ENCODE results near the gene EXOSC10.

Gene EXOSC10

GRCh38 chr1:11099310-11100148 is at the start of gene EXOSC10:
Gene EXOSC10 (minus strand): TSS chr1:11099869. CDS start chr1:11099831, 38 bp downstream.
- DNase-seq (ENCODE audit: low spot score) = peak; percentile 99

DNA sequence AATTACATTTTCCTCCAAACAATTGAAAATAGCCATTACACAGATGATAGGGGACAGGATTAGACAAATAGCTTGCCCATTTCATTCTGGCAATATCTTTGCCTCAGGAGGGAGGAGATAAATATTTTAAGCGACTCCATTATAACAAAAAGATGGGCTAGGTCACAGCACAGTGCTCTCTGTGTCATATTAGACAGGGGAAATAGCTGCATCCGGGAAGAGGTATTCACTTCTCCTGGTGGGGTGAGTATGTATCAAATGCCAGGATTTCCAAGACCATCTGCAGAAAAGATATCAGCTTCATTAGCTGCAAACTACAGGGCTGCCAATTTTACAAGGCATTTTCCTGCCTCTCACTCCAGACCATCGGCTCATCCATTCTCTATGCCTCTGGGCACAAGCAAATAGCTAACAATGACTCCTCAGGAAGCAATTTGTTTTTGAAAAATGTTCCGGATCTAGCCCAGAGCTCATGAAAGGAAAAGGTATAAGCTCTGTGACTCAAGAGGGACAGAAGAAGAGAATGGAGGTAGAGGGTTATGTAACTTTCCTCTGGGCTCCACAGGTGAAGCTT is 47.6 kb upstream of the EXOSC10 start:
- DNase-seq (ENCODE audit: low spot score) = no peak

DNA sequence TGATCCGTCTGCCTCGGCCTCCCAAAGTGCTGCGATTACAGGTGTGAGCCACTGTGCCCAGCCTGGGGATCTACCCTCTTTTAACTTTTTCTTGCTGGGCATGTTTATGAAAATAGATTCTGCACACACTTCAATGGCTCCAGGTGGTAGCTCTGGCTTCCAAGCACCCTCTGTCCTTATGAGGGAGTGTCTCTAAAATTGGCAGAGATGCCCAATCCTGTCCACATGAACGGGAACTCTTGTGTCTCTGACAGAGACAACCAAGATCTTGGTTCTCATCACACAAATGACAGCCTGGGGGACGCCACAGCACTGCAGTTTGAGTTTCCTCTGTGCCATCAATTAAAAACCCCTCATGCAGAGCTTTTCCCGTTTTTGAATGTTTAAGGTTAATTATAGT is 46.1 kb upstream of the EXOSC10 start:
- no peak for DNase-seq (ENCODE audit: low spot score)

GRCh38 chr1:11144570-11145256 is 45.0 kb upstream of the EXOSC10 start:
- no peak for DNase-seq (ENCODE audit: low spot score)

GRCh38 chr1:11143907-11144306 is 44.2 kb upstream of the EXOSC10 start:
- no peak for DNase-seq (ENCODE audit: low spot score)

DNA sequence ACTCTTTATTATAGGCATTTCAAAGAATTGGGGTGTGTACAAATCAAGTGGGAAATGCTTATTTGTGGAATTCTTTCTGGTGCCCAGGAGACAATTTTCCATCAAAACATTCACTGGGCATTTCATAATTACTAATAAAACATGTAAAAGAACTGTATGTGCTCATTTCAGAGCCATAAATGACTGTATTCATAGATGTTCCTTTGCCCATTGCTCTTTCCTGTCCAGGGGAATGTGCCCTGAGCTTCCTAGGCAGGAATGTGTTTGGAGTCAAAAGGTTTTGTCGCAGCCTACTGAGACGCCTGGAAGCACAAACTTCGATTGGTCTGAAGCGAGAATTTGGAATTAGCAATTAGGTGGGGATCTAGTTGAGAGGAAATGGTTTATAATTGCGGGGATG is 43.7 kb upstream of the EXOSC10 start:
- no peak for DNase-seq (ENCODE audit: low spot score)

DNA sequence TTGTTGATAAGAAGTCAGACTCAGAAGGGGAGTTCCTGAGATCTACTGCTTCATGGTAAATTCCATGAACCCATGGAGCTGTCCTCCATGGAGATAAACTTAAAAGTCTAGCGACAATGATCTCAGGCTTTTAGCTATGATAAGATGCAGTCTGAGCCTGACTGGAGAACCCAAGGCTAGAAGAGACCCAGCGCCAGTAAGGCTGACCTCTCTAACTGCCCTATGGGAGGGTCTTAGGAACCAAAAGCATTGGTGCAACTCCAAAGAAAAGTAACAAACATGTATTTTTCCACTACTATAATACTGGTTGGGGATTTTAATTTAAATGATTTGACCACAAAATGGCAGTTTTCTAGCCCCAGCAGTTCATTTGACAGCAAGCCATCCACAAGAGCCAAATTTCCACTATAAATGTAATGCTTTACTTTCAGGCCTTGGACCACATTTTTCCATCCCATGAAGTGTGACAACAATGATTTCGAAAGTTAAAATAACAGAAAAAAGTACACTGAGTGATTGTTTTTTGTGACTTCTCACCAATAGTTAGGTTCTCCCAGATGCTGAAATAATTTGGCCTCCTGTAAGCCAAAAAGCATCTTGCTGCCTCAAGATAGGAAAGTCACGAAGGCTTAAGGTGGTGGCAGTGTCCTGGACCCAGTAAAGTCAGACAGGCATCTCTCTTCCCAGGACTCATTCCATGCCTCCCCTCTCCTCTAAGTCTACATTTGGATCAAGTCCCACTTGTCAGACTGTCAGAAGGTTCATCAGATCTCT is 43.1 kb upstream of the EXOSC10 start:
- DNase-seq (ENCODE audit: low spot score) = no peak

DNA sequence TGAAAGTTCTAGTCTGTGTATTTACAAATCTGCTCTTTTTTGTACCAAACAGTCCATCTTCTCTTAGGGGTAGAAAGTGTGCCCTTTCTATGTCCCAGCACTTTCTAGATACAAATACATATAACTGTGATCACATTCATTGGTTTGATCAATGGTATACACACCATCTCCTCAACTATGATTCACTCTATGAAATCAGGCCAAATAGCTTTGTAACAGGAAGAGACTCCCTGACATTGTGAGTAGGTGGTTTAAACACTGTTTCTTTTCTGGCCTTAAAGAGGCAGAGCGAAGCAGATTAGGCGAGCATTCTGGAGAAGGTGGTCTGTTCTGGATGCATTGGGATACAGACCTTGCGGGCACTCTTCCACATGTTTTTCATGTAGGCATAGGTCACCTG is 39.3 kb upstream of the EXOSC10 start:
- no peak for DNase-seq (ENCODE audit: low spot score)

DNA sequence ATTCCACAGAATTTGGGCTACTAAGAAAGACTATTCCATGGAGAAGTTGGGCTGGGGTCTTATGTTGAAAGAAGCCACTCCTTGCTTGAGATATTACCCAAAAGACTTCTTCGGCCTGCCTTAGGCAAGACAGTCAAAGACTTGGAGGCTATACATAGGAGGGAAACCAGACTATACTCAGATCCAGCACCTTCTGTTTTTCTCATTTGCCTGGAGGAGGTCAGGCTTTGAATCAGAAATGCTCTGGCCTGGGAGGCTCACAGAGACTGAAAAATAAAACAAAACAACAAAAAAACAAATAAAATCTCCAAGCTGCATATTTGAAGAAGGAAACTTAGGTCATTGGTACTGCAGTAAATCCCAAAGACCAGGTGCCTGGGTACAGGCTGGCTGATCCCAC is 38.4 kb upstream of the EXOSC10 start:
- no peak for DNase-seq (ENCODE audit: low spot score)

GRCh38 chr1:11134898-11135266 is 35.2 kb upstream of the EXOSC10 start:
- DNase-seq (ENCODE audit: low spot score) = no peak

- DNase-seq (ENCODE audit: low spot score) = no peak
These were observed 34.7 kb upstream of the EXOSC10 start for GRCh38 chr1:11134251-11134897.

GRCh38 chr1:11132563-11133293 is 33.1 kb upstream of the EXOSC10 start:
- DNase-seq (ENCODE audit: low spot score) = no peak

GRCh38 chr1:11131816-11132215 is 32.1 kb upstream of the EXOSC10 start:
- DNase-seq (ENCODE audit: low spot score) = no peak

DNA sequence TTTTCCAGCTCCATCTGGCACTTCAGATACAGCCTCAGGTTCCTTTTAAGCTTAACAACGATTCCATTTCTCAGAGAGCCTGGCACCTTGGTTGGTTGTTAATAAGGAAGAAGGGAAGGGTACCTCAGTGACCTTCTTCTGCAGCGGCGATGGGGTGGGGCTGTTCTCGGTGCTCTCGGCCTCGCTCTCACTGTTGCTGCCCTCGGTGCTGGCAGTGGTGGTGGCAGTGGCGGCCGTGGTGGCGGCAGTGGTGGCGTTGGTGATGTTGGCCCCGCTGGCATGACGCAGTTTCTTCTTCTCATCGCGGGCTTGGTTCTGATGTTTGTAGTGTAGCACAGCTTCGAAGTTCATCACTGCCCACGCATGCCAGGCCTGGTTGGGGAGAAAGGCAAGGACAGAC is 30.7 kb upstream of the EXOSC10 start:
- DNase-seq (ENCODE audit: low spot score) = no peak

DNA sequence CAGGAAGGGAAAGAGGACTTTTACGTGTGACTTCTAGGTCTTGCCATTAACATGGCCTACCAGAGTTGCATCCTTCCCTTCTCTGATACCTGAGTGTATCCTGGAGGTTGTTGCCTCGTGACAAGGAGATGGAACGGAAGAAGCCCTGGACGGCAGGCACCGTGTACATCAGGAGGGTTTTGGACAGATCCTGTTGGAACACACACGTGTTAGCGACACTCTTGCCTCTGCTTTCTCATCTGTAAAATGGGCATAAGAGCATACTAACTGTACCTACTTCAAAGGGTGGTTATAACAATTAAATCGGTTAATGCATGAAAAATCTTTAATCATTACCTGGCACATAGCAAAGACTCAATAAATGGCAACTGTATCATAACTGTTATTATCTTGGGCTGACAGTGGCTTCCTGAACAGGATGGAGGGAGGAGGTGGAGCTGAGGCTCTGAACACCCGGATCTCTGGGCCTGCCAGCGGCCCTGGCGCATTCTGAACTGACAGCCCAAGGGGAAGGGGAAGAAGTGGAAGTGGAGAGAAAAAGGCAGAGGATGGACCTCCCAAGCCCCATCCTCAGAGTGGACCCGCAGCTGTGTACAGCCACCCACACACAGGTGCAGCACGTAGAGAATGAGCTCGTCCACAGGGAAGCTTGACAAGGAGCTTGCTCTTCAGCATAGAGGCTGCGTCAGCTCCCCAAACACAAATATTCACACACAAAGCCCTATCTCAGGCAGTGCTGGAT is 30.2 kb upstream of the EXOSC10 start:
- no peak for DNase-seq (ENCODE audit: low spot score)

DNA sequence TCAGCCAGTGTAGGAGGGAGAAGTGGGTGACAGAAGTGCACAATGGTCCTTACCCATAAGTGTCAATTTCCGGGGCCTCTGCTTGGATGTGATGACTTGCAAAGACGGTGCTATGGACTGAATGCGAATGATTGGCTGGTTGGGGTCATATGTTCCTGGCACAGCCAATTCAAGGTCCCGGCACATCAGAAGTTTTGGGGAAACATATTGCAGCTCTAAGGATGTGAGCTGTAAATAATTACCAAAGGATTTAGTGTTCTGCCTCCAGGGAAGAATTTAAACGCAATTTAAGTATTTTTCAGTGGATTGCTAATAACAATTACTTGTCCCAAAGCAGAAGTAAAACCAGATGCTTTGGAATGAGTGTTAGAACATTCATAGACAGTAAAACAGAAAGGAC is 26.9 kb upstream of the EXOSC10 start:
- DNase-seq (ENCODE audit: low spot score) = no peak

DNA sequence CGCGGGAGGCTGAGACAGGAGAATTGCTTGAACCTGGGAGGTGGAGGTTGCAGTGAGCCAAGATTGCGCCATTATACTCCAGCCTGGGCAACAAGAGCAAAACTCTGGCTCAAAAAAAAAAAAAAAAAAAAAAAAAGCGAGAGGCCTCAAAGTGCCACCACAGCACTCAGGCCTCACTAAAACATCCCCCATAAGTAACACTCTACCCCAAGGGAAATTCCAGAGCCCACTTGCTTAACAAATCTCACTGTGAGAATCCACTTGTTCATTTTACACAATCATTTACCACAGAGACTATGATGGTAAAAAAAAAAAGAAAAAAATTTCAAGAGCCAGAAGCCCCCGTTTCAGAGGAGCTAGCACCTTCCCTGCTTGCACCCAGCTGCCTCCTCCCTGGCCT is 26.3 kb upstream of the EXOSC10 start:
- DNase-seq (ENCODE audit: low spot score) = no peak

DNA sequence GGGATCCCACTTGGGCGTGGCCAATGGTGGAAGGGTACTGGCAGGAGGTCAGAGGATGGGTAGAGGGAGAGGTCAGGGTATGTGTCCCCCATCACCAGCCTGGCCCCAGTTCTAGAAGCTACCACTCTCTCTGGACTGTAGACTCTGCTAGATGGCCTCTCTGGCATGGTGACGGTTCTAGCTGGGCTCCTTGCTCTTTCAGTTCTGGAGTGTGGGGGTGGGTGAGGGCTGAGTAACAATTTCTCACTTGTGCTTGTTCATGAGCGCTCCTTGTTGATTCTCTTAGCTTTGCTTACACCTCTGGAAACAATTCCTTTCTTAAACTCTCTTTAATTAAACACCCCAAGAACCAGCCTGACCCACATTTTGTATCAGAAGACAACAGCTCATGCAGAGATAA is 25.3 kb upstream of the EXOSC10 start:
- no peak for DNase-seq (ENCODE audit: low spot score)

- DNase-seq (ENCODE audit: low spot score) = no peak
These were observed 16.6 kb upstream of the EXOSC10 start for GRCh38 chr1:11116318-11116717.

- no peak for DNase-seq (ENCODE audit: low spot score)
These were observed 15.3 kb upstream of the EXOSC10 start for GRCh38 chr1:11114966-11115365.

Data from iPS-NIHi11 (cell line).